Activated naive CD4-positive, alpha-beta T cell treated with anti-CD3 and anti-CD28 coated beads, Interleukin-2, amount 50 U/mL, for 72 hours (primary cell): ENCODE measurements around the gene KIF15. TPM values are rescaled to one million over a fixed set of nuclear protein-coding genes. Genes with fewer than 3 reads are reported as not detected.

Experiments
- ATAC-seq, 2 donors: fragments of 150-1000 bp; cut with Tn5 transposase; 2 replicates each; pipeline ENCODE4 v1.10.0; 2021; ENCODE audit warnings: mild to moderate bottlenecking in 2 of 2, moderate library complexity in 2 of 2
- DNase-seq, 2 donors: peaks; one replicate each; pipeline ENCODE4 v3.0.0; 2021 to 2022; ENCODE audit warnings: low spot score in 2 of 2
- H3K27ac Mint-ChIP-seq, 2 donors: one replicate each; pipeline ENCODE4 v1.8.0; 2022; ENCODE audit warnings: mild to moderate bottlenecking in 2 of 2, mixed read lengths in 2 of 2
- H3K36me3 Mint-ChIP-seq, 2 donors: one replicate each; pipeline ENCODE4 v1.8.0; 2022; ENCODE audit warnings: mixed read lengths in 2 of 2
- H3K9me3 Mint-ChIP-seq, 2 donors: one replicate each; pipeline ENCODE4 v1.8.0; 2022; ENCODE audit warnings: mixed read lengths in 2 of 2
- total RNA-seq, 2 donors: library from RNA; stranded (reverse); gene quantifications; one replicate each; pipeline ENCODE4 v1.2.3, GENCODE V29; 2022

KIF15 gene
- total RNA-seq, 2 donors from 2014 or later = 37.8 to 39.5 TPM

GRCh38 chr3:44890258-44890657 is 128.7 kb downstream of the KIF15 start:
- Mint-ChIP-seq H3K9me3 (no peaks in the 10 kb centered on the region), H3K36me3 (no peaks in the 10 kb centered on the region), H3K27ac (no peak overlapping the region)
- DNase-seq (peak in 1 of 2 donors; percentile 14), ATAC-seq (no peak)

GRCh38 chr3:44890852-44891251 is 129.3 kb downstream of the KIF15 start:
- Mint-ChIP-seq H3K27ac (no peak overlapping the region), H3K9me3 (no peaks in the 10 kb centered on the region), H3K36me3 (no peaks in the 10 kb centered on the region)
- DNase-seq = peak in 1 of 2 donors; percentile 9
- ATAC-seq = no peak

DNA sequence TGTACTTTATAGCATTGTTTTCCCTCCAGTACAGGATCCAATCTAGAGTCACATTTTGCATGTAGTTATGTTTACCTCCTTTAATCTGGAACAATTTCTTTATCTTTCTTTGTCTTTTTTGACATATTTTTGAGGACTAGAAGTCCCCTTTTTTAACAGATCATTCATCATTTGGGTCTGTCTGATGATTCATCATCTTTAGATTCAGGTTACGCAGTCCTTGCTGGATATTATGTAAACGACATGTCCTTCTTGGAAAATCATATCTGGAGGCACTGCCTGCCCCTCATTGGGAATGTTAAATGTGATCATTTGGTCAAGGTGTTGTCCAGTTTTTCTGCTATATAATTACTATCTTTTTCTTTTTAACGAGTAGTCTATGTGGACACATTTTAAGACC is 131.1 kb downstream of the KIF15 start:
- no peaks in the 10 kb centered on the region for H3K36me3 Mint-ChIP-seq
- H3K9me3 Mint-ChIP-seq = no peaks in the 10 kb centered on the region
- no peak for DNase-seq
- no peak for ATAC-seq
- no peak overlapping the region for H3K27ac Mint-ChIP-seq

DNA sequence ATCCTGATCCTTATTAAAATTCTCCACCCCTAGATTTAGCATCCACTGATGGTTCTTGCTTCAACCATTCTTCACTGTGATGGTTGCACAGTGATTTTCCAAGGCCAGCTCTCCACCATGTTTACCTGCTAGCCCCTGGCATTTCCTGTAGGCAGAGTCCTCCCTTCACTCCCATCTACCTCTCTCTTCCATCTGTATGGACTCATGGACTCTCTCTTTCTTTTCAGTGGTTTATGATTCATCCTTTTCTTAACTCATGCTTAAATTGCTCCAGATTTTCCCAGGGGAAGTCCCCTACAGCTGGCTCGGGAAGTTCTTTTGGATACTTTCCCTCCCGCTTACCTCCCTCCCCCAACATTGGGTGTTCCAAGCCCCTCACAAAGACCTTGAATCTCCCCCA is 131.5 kb downstream of the KIF15 start:
- Mint-ChIP-seq H3K27ac (no peak overlapping the region), H3K9me3 (no peaks in the 10 kb centered on the region), H3K36me3 (no peaks in the 10 kb centered on the region)
- no peak for DNase-seq
- ATAC-seq = no peak

DNA sequence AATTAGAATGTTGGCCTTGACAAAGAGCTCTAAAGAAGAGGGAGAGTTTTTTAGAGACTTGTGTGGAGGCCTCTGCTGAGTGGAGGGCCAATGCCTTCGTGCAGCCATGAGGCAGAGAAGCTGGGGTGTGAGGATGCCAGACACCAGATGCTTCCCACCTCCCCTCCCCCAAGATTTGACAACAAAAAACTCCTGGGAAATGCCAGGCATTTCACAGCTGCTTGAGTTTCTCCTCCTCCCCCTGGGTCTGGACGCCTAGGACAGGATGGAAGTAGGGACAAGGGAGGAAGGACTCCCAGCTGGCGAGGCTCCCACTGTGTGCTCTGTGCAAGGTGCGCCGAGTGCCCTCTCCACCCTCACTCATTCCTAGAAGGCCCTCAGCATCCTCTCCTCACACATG is 132.9 kb downstream of the KIF15 start:
- Mint-ChIP-seq H3K27ac (no peak overlapping the region), H3K36me3 (no peaks in the 10 kb centered on the region), H3K9me3 (no peaks in the 10 kb centered on the region)
- no peak for ATAC-seq
- DNase-seq = no peak

DNA sequence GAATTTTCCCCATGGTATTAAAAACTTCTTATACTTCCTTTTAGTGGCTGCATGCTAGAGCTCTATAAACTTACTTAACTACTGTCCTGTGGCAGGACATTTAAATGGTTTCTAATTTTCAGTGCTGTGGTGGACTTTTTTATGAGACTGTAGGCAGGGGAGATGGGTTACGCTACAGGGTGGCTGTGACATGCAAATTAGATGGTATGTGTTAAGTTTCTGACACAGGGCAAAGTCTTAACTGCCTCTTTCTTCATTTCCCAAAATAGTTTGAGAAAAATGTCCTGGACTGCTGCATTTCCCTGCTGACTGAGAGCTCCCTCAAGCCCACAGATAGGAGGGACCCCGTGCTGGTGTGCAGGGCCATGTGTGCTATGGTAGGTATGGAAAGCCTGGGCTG is 134.8 kb downstream of the KIF15 start:
- no peak overlapping the region for H3K27ac Mint-ChIP-seq
- H3K9me3 Mint-ChIP-seq = no peaks in the 10 kb centered on the region
- no peak for DNase-seq
- H3K36me3 Mint-ChIP-seq = no peaks in the 10 kb centered on the region
- ATAC-seq = no peak

- peak; percentile 43 to 51 for ATAC-seq
- H3K9me3 Mint-ChIP-seq = no peaks in the 10 kb centered on the region
Observed at GRCh38 chr3:44899683-44900367, 138.2 kb downstream of the KIF15 start.

GRCh38 chr3:44902628-44903027 is 141.0 kb downstream of the KIF15 start:
- Mint-ChIP-seq H3K9me3 (no peaks in the 10 kb centered on the region), H3K36me3 (no peaks in the 10 kb centered on the region), H3K27ac (no peak overlapping the region)
- DNase-seq = no peak
- no peak for ATAC-seq

More at GRCh38 chr3:44899683-44900367, 138.2 kb downstream of the KIF15 start:
- no peak overlapping the region for H3K27ac Mint-ChIP-seq
- DNase-seq = peak in 1 of 2 donors; percentile 49
- no peaks in the 10 kb centered on the region for H3K36me3 Mint-ChIP-seq

Other genes starting within 250 kb of the KIF15 start
- gene ZKSCAN7, start 206.6 kb upstream of the KIF15 start, total RNA-seq = 1 to 10 TPM in 1 of 2 donors, under 1 TPM in 1; 0.97 to 2.4 TPM
- 1 to 10 TPM in 1 of 2 donors, under 1 TPM in 1; 0.23 to 1.1 TPM for gene ZNF660, start 176.8 kb upstream of the KIF15 start, total RNA-seq
- gene ZNF197, start 136.8 kb upstream of the KIF15 start, total RNA-seq = 1 to 10 TPM; 8.1 to 9.6 TPM
- 1 to 10 TPM; 1.0 to 3.5 TPM for gene ZNF35, start 113.1 kb upstream of the KIF15 start, total RNA-seq
- 1 to 10 TPM; 1.1 to 1.5 TPM for gene ZNF502, start 49.1 kb upstream of the KIF15 start, total RNA-seq
- 1 to 10 TPM in 1 of 2 donors, under 1 TPM in 1; 0.64 to 1.4 TPM for gene ZNF501, start 32.2 kb upstream of the KIF15 start, total RNA-seq
- 10 to 100 TPM; 20.2 to 31.3 TPM for gene KIAA1143, start 175 bp upstream of the KIF15 start, total RNA-seq
- gene TMEM42, start 100.1 kb downstream of the KIF15 start, total RNA-seq = 1 to 10 TPM; 6.2 to 9.4 TPM
- not detected for gene TGM4, start 112.8 kb downstream of the KIF15 start, total RNA-seq
- 10 to 100 TPM; 21.7 to 40.5 TPM for gene ZDHHC3, start 214.4 kb downstream of the KIF15 start, total RNA-seq
- 10 to 100 TPM; 47.8 to 71.1 TPM for gene EXOSC7, start 214.4 kb downstream of the KIF15 start, total RNA-seq